ACC112 (cell line): ENCODE results near the gene DUSP9.

Source experiments
- H2AFZ ChIP-seq: fragments of 200-600 bp; sonication (generic); one replicate; pipeline ENCODE4 v1.6.0; 2017; ENCODE audit warnings: antibody characterized with exemption, low read length; ENCODE audit not compliant: unreplicated experiment
- H3K27ac ChIP-seq: fragments of 200-600 bp; sonication (generic); 2 replicates; pipeline ENCODE4 v1.5.1; 2014; ENCODE audit warnings: low read depth, mild to moderate bottlenecking, antibody characterized with exemption, low read length, moderate library complexity
- H3K27me3 ChIP-seq: fragments of 200-600 bp; sonication (generic); 2 replicates; pipeline ENCODE4 v1.6.1; 2014; ENCODE audit warnings: mild to moderate bottlenecking, antibody characterized with exemption, low read length, moderate library complexity, mixed read lengths; ENCODE audit not compliant: insufficient read depth
- H3K36me3 ChIP-seq: fragments of 200-600 bp; sonication (generic); 2 replicates; pipeline ENCODE4 v1.6.1; 2016; ENCODE audit warnings: mild to moderate bottlenecking, antibody characterized with exemption, low read length, moderate library complexity, mixed read lengths; ENCODE audit not compliant: insufficient read depth
- H3K4me1 ChIP-seq: fragments of 200-600 bp; sonication (generic); one replicate; pipeline ENCODE4 v1.6.1; 2016; ENCODE audit warnings: low read length, mixed read lengths; ENCODE audit not compliant: insufficient read depth, unreplicated experiment, control insufficient read depth
- H3K4me3 ChIP-seq: fragments of 200-600 bp; sonication (generic); 2 replicates; pipeline ENCODE4 v1.5.1; 2014; ENCODE audit warnings: mild to moderate bottlenecking, low read depth, low read length
- H3K79me2 ChIP-seq: fragments of 200-600 bp; sonication (generic); one replicate; pipeline ENCODE4 v1.6.0; 2016; ENCODE audit warnings: low read length; ENCODE audit not compliant: control insufficient read depth, unreplicated experiment, insufficient read depth

DUSP9 gene

GRCh38 chrX:153637121-153638040 lies 9.6 kb upstream of the DUSP9 start:
- no peak overlapping the region for H2AFZ ChIP-seq
- H3K27ac ChIP-seq, result no peak overlapping the region
- H3K27me3 ChIP-seq, result peaks cover 12% of the 10 kb centered on the region; the same call in 1 of the 2 replicates
- no peaks in the 10 kb centered on the region for H3K4me1 ChIP-seq
- no peaks in the 10 kb centered on the region for H3K36me3 ChIP-seq
- H3K4me3 ChIP-seq, result no peak overlapping the region
- H3K79me2 ChIP-seq, result no peaks in the 10 kb centered on the region

- H3K4me1 ChIP-seq, result no peaks in the 10 kb centered on the region
- no peak overlapping the region for H3K4me3 ChIP-seq
- no peak overlapping the region for H3K27ac ChIP-seq
- no peaks in the 10 kb centered on the region for H3K36me3 ChIP-seq
- no peak overlapping the region for H2AFZ ChIP-seq
- H3K27me3 ChIP-seq, result peaks cover 17% of the 10 kb centered on the region; the same call in 1 of the 2 replicates
- no peaks in the 10 kb centered on the region for H3K79me2 ChIP-seq
Measured at GRCh38 chrX:153638041-153638371, 9.0 kb upstream of the DUSP9 start.

DNA sequence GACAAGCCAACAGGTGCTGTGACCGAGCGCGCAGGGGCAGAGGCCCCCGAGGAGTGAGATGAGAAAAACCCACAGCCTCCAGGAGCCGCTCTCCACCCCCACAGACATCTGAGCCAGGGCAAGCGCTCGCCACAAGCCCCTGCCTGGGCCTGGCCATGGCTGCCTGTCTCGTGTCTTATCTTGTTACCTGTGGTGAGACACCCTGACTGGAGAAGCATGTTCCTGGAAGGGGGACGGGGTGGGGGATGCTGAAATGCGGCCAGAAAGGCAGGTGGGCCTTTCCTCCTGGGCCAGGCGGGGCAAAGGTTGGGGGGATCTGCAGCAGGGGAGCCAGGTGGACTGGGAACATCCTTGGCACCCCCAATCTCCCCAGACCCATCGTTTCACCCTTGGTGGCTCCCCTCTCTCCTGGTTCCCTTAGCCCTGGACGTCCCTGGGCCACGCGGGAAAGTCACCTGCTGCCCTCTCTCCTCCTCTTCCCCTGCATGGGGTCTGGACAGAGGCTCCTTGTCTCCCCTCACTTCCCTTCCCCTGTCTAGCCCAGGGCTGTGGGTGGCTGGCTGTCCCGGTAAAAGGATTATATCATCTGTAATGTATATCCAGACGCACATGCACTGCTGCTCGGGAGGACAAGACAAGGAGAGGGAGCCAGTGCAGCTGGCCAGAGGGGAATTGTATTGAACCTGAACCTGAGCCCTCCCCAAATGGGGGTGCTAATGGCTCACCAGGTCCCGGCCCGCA lies 8.4 kb upstream of the DUSP9 start:
- H3K79me2 ChIP-seq, result no peaks in the 10 kb centered on the region
- H3K27ac ChIP-seq, result no peak overlapping the region
- no peak overlapping the region for H2AFZ ChIP-seq
- peaks cover 23% of the 10 kb centered on the region; the same call in 1 of the 2 replicates for H3K27me3 ChIP-seq
- no peaks in the 10 kb centered on the region for H3K4me1 ChIP-seq
- no peaks in the 10 kb centered on the region for H3K36me3 ChIP-seq
- no peak overlapping the region for H3K4me3 ChIP-seq

DNA sequence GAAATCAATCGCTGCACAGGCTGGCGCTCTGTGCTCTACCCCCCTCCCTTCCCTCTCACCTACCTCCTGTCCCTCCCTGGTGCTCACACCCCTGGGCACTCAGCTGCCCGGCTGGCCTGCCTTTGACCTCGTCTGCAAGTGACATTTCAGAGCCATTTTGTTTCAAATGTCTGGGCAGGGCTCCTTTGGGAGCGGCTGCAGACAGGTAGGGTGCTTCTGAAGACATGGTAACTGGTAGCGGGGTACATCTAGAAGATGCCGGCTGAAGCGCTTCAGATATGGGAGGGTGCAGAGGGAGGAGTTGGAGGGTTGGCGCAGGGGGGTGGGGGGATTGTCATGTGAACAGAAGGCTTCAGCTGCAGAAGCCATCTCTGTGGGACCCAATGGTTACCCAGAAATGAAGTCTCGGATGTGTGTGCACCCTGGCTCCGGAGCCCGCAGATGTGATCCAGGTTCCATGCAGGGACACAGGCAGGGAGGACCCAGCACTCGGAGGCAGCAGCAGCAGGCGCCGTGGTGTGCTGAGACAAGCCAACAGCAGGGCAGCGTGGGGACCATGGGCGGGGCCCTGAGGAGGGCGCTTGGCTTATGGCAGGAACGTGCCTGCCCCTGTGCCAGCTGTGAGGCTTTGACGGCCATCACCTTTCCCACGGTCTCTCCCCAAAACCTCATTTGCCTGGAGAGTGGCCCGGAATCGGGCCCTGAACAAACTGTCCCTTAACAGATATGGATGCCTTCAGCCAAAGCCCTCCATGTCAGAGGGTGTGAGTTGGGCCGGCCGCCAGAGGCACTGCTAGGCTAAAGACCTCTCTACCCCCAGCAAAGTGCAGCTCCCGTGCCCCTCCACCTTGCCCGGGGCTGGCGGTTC lies 7.6 kb upstream of the DUSP9 start:
- Histone ChIP-seq H3K36me3 (no peaks in the 10 kb centered on the region), H3K27me3 (peaks cover 26% of the 10 kb centered on the region; the same call in 1 of the 2 replicates)

DNA sequence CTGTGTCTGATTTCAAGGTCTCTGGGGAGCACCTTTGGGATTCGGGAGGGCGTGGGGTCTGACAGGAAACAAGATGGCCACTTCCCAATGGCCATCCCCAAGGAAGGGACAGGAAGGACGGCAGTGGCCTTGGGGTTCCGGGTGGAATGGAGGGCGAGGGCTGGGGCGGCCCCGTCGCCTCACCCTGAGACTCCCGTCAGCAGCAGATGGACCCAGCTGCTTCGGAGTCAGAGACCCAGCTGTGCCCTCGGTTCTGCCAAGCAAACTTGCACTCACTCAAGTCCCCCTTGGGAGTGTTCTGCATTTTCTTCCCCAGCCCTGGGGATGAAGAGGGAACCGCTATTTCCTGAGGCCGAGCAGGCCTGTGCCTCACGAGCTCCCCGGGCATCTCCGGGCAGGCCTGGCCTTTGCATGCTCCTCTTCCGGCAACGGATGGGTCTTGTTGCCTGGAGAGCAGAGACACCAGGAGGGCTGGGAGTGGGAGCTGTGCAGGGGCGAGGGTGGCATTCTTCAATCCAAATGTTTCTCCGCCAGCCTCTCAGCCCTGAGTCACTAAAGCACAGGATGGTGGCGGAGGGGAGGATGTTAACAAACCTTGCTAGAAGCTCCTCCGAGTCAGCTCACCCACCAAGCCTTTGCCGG lies 6.8 kb upstream of the DUSP9 start:
- Histone ChIP-seq H3K4me1 (no peaks in the 10 kb centered on the region), H3K79me2 (no peaks in the 10 kb centered on the region), H3K27me3 (peaks cover 33% of the 10 kb centered on the region; the same call in 1 of the 2 replicates), H3K36me3 (no peaks in the 10 kb centered on the region), H3K27ac (no peak overlapping the region), H3K4me3 (no peak overlapping the region), H2AFZ (no peak overlapping the region)

More for the DNA sequence above, 7.6 kb upstream of the DUSP9 start:
- Histone ChIP-seq H3K4me1 (no peaks in the 10 kb centered on the region), H2AFZ (no peak overlapping the region), H3K27ac (no peak overlapping the region), H3K79me2 (no peaks in the 10 kb centered on the region), H3K4me3 (no peak overlapping the region)

- H3K4me1 ChIP-seq, result no peaks in the 10 kb centered on the region
- H3K27ac ChIP-seq, result no peak overlapping the region
- H3K27me3 ChIP-seq, result peaks cover 41% of the 10 kb centered on the region
- H3K36me3 ChIP-seq, result no peaks in the 10 kb centered on the region
- no peak overlapping the region for H2AFZ ChIP-seq
- no peak overlapping the region for H3K4me3 ChIP-seq
- H3K79me2 ChIP-seq, result no peaks in the 10 kb centered on the region
Measured at GRCh38 chrX:153640736-153641575, 6.0 kb upstream of the DUSP9 start.

GRCh38 chrX:153641627-153642026 lies 5.4 kb upstream of the DUSP9 start:
- Histone ChIP-seq H3K79me2 (no peaks in the 10 kb centered on the region), H3K27me3 (peaks cover 48% of the 10 kb centered on the region), H3K36me3 (no peaks in the 10 kb centered on the region), H2AFZ (no peak overlapping the region), H3K4me3 (no peak overlapping the region), H3K27ac (no peak overlapping the region), H3K4me1 (no peaks in the 10 kb centered on the region)

GRCh38 chrX:153642051-153642654 lies 4.8 kb upstream of the DUSP9 start:
- H3K4me1 ChIP-seq, result no peaks in the 10 kb centered on the region
- peaks cover 51% of the 10 kb centered on the region for H3K27me3 ChIP-seq
- H3K27ac ChIP-seq, result no peak overlapping the region
- no peak overlapping the region for H2AFZ ChIP-seq
- H3K36me3 ChIP-seq, result no peaks in the 10 kb centered on the region
- no peak overlapping the region for H3K4me3 ChIP-seq
- no peaks in the 10 kb centered on the region for H3K79me2 ChIP-seq

- Histone ChIP-seq H3K4me3 (no peak overlapping the region), H2AFZ (no peak overlapping the region), H3K4me1 (no peaks in the 10 kb centered on the region), H3K79me2 (no peaks in the 10 kb centered on the region), H3K27me3 (peaks cover 58% of the 10 kb centered on the region), H3K27ac (no peak overlapping the region), H3K36me3 (no peaks in the 10 kb centered on the region)
Measured at GRCh38 chrX:153642655-153643430, 4.2 kb upstream of the DUSP9 start.
